Neutrophil (primary cell): ENCODE data around the gene TCTN2.

Source experiments
- H3K27ac ChIP-seq: fragments of 200-600 bp; sonication (generic); 2 replicates; pipeline ENCODE4 v1.5.1; 2016; ENCODE audit warnings: mild to moderate bottlenecking, moderate library complexity
- H3K27me3 ChIP-seq: fragments of 200-600 bp; sonication (generic); 2 replicates; pipeline ENCODE4 v1.6.0; 2016; ENCODE audit warnings: mild to moderate bottlenecking
- H3K36me3 ChIP-seq: fragments of 200-600 bp; sonication (generic); 2 replicates; pipeline ENCODE4 v1.5.1; 2017
- H3K4me1 ChIP-seq, 2 experiments: fragments of 200-600 bp in 1 of 2; sonication (generic) in 1 of 2; 1 replicate in 1 of 2; 2 replicates in 1 of 2; pipeline versions ENCODE4 v1.5.1 to v1.6.1; 2013 to 2016; ENCODE audit warnings: low read depth in 1 of 2, low read length in 1 of 2, mild to moderate bottlenecking in 1 of 2, moderate library complexity in 1 of 2; ENCODE audit not compliant: control insufficient read depth in 1 of 2, insufficient read depth in 1 of 2
- H3K4me3 ChIP-seq, 2 experiments: fragments of 200-600 bp in 1 of 2; sonication (generic) in 1 of 2; 1 replicate in 1 of 2; 2 replicates in 1 of 2; pipeline ENCODE4 v1.5.1; 2013 to 2016; ENCODE audit warnings: low read depth in 1 of 2, low read length in 1 of 2, mild to moderate bottlenecking in 1 of 2, moderate library complexity in 1 of 2
- H3K9me3 ChIP-seq: fragments of 200-600 bp; sonication (generic); 2 replicates; pipeline ENCODE4 v1.5.1; 2016
- TF ChIP-seq, protein P1 (sequence below): fragments of 200-600 bp; sonication (generic); IDR thresholded peaks from 2 replicates; pipeline ENCODE4 v1.5.1; 2016; ENCODE audit warnings: antibody characterized with exemption

The TCTN2 gene

GRCh38 chr12:123757561-123757960, 86.6 kb downstream of the TCTN2 start:
- no peak overlapping the region for H3K27ac ChIP-seq
- H3K36me3 ChIP-seq, result peaks cover 34% of the 10 kb centered on the region
- peaks cover 15% of the 10 kb centered on the region for H3K27me3 ChIP-seq
- TF ChIP-seq, protein P1, sequence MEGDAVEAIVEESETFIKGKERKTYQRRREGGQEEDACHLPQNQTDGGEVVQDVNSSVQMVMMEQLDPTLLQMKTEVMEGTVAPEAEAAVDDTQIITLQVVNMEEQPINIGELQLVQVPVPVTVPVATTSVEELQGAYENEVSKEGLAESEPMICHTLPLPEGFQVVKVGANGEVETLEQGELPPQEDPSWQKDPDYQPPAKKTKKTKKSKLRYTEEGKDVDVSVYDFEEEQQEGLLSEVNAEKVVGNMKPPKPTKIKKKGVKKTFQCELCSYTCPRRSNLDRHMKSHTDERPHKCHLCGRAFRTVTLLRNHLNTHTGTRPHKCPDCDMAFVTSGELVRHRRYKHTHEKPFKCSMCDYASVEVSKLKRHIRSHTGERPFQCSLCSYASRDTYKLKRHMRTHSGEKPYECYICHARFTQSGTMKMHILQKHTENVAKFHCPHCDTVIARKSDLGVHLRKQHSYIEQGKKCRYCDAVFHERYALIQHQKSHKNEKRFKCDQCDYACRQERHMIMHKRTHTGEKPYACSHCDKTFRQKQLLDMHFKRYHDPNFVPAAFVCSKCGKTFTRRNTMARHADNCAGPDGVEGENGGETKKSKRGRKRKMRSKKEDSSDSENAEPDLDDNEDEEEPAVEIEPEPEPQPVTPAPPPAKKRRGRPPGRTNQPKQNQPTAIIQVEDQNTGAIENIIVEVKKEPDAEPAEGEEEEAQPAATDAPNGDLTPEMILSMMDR, result no peak
- no peaks in the 10 kb centered on the region for H3K9me3 ChIP-seq
- H3K4me1 ChIP-seq, result peaks cover 3 to 10% of the 10 kb centered on the region in 2 experiments
- H3K4me3 ChIP-seq, result no peak overlapping the region
